Panc1 (cell line): ENCODE data around the gene TULP1. TPM values are rescaled to one million over a fixed set of nuclear protein-coding genes. Genes with fewer than 3 reads are reported as not detected.

Experiments used
- ATAC-seq: fragments of 200-7000 bp; cut with Tn5 transposase; 2 replicates; pipeline ENCODE4 v1.9.1; 2020; ENCODE audit warnings: mild to moderate bottlenecking, moderate library complexity
- BruUV-seq: library from RNA; stranded (reverse); fragments of 400-500 nt; replicated peaks from 2 replicates; lab custom pipeline; 2021; lab: Mats Ljungman, UMichigan
- CTCF ChIA-PET: fragments of 300-600 bp; sonication (Branson Sonifier 250); formaldehyde crosslinking; loops from one replicate; lab custom pipeline; 2022; ENCODE audit warnings: antibody characterized with exemption; lab: Charles Lee
- POLR2A ChIA-PET: fragments of 300-600 bp; sonication (Branson Sonifier 250); formaldehyde crosslinking; loops from one replicate; lab custom pipeline; 2022; ENCODE audit warnings: antibody characterized with exemption; lab: Charles Lee
- DNase-seq: peaks from one replicate; pipeline ENCODE4 v3.0.0-alpha.2; 2010; ENCODE audit warnings: low read depth, low spot score
- H3K27ac ChIP-seq: 2 replicates; pipeline ENCODE4 v1.5.1; 2011; ENCODE audit warnings: mild to moderate bottlenecking, low read length, inconsistent platforms
- H3K27me3 ChIP-seq: fragments of 200-500 bp; sonication (Bioruptor generic); 2 replicates; pipeline ENCODE4 v1.6.0; 2014; ENCODE audit warnings: low read length, inconsistent platforms; ENCODE audit not compliant: control insufficient read depth, insufficient read depth
- H3K36me3 ChIP-seq: fragments of 200-500 bp; sonication (Bioruptor generic); 2 replicates; pipeline ENCODE4 v1.5.1; 2014; ENCODE audit warnings: inconsistent platforms, mild to moderate bottlenecking, low read length, moderate library complexity; ENCODE audit not compliant: control insufficient read depth, insufficient read depth
- H3K4me1 ChIP-seq: 2 replicates; pipeline ENCODE4 v1.5.1; 2011; ENCODE audit warnings: inconsistent platforms, mild to moderate bottlenecking, low read length, moderate library complexity; ENCODE audit not compliant: control insufficient read depth, insufficient read depth
- H3K4me3 ChIP-seq, 2 experiments: 2 replicates each; pipeline ENCODE4 v1.5.1; 2011 to 2012; ENCODE audit warnings: low read depth in 2 of 2, low read length in 2 of 2, mild to moderate bottlenecking in 2 of 2, inconsistent platforms in 1 of 2, moderate library complexity in 1 of 2
- H3K9me3 ChIP-seq: fragments of 200-500 bp; sonication (Bioruptor generic); 2 replicates; pipeline ENCODE4 v1.5.1; 2014; ENCODE audit warnings: low read depth, mild to moderate bottlenecking, inconsistent platforms, low read length, moderate library complexity; ENCODE audit not compliant: control insufficient read depth, insufficient read depth
- POLR2AphosphoS5 ChIP-seq: IDR thresholded peaks from 2 replicates; pipeline ENCODE4 v1.6.1; 2012; ENCODE audit warnings: mild to moderate bottlenecking, low read depth, low read length, moderate library complexity
- SIN3A ChIP-seq: IDR thresholded peaks from 2 replicates; pipeline ENCODE4 v1.6.1; 2012; ENCODE audit warnings: low read depth, mild to moderate bottlenecking, low read length, moderate library complexity, borderline replicate concordance; ENCODE audit not compliant: insufficient read depth
- TCF7L2 ChIP-seq: IDR thresholded peaks from 2 replicates; pipeline ENCODE4 v1.6.1; 2011; ENCODE audit warnings: mild to moderate bottlenecking, low read depth, low read length, inconsistent platforms
- in situ Hi-C: cut with HindIII; loops from 2 replicates; pipeline ENCODE4 v1.10.0; 2016; ENCODE audit warnings: low sequenced_read_pairs, low pct_unique_long_range_greater_than_20kb
- intact Hi-C: fragments of 100-400 bp; cut with micrococcal nuclease; formaldehyde crosslinking; loops from one replicate; pipeline ENCODE4 v1.10.0; 2022; ENCODE audit not compliant: unreplicated experiment
- total RNA-seq: library from RNA; stranded (reverse); gene quantifications from one replicate; pipeline ENCODE4 v1.2.1, GENCODE V29; 2021; ENCODE audit not compliant: unreplicated experiment
- TF ChIP-seq, protein P1 (sequence below), 2 experiments: IDR thresholded peaks; 2 replicates each; pipeline ENCODE4 v1.6.1; 2011 to 2012; ENCODE audit warnings: low read depth in 2 of 2, control low read depth in 1 of 2, low read length in 1 of 2, mild to moderate bottlenecking in 1 of 2, moderate library complexity in 1 of 2; ENCODE audit not compliant: insufficient read depth in 1 of 2
- TF ChIP-seq, protein P2 (sequence below): fragments of 450-650 bp; IDR thresholded peaks from 2 replicates; pipeline ENCODE4 v1.5.1; 2017; ENCODE audit warnings: mild to moderate bottlenecking

The TULP1 gene
- total RNA-seq, 1 experiment from 2014 or later, result not detected

DNA sequence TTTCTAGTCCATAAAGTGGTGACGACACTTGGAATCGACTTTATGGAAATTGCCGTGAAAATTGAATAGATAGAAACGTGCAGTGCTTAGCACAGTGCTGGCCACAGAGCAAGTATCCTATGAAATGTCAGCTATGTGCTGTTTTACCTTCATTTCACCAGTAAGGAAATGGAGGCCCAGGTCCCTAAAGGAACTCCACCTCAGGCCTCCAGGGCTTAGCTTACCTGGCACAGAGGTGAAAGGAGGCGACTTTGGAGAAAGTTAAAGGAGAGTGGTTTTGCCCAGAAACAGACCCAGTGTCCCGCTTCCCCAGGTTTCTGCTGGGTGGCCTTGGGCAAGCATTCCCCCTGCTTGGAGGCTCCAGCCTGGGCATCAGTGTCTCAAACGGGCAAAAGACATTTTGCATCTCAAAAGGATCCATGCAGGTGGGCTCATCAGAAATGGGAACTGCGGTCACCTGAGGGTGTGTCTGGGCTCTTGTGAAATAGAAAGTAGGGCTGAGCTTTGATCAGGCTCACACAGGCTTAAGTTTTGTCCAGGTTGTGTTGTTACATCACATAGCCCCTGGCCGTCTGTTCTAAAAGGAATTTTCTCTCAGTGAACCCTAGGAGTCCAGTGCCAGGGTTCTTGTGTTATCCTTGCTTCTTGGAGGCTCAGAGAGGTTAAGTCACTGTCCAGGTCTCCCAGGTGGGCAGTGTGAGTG lies 6.8 kb upstream of the TULP1 start:
- Histone ChIP-seq H3K4me1 (no peaks in the 10 kb centered on the region), H3K9me3 (no peaks in the 10 kb centered on the region), H3K27me3 (no peaks in the 10 kb centered on the region), H3K4me3 (no peak overlapping the region), H3K27ac (no peak overlapping the region), H3K36me3 (no peaks in the 10 kb centered on the region)
- CTCF ChIA-PET, result no interaction called here
- ATAC-seq, result no peak
- intact Hi-C loops, result no loop called here
- in situ Hi-C loops, result no loop called here
- TF ChIP-seq, protein P1, sequence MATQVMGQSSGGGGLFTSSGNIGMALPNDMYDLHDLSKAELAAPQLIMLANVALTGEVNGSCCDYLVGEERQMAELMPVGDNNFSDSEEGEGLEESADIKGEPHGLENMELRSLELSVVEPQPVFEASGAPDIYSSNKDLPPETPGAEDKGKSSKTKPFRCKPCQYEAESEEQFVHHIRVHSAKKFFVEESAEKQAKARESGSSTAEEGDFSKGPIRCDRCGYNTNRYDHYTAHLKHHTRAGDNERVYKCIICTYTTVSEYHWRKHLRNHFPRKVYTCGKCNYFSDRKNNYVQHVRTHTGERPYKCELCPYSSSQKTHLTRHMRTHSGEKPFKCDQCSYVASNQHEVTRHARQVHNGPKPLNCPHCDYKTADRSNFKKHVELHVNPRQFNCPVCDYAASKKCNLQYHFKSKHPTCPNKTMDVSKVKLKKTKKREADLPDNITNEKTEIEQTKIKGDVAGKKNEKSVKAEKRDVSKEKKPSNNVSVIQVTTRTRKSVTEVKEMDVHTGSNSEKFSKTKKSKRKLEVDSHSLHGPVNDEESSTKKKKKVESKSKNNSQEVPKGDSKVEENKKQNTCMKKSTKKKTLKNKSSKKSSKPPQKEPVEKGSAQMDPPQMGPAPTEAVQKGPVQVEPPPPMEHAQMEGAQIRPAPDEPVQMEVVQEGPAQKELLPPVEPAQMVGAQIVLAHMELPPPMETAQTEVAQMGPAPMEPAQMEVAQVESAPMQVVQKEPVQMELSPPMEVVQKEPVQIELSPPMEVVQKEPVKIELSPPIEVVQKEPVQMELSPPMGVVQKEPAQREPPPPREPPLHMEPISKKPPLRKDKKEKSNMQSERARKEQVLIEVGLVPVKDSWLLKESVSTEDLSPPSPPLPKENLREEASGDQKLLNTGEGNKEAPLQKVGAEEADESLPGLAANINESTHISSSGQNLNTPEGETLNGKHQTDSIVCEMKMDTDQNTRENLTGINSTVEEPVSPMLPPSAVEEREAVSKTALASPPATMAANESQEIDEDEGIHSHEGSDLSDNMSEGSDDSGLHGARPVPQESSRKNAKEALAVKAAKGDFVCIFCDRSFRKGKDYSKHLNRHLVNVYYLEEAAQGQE (IDR thresholded peaks at IDR 0.05; ENCODE audit: insufficient read depth in 1 of 2, low read depth in 2 of 2, low read length in 1 of 2), result no peak
- TF ChIP-seq TCF7L2 (no peak), SIN3A (no peak), POLR2AphosphoS5 (no peak)
- TF ChIP-seq, protein P2, sequence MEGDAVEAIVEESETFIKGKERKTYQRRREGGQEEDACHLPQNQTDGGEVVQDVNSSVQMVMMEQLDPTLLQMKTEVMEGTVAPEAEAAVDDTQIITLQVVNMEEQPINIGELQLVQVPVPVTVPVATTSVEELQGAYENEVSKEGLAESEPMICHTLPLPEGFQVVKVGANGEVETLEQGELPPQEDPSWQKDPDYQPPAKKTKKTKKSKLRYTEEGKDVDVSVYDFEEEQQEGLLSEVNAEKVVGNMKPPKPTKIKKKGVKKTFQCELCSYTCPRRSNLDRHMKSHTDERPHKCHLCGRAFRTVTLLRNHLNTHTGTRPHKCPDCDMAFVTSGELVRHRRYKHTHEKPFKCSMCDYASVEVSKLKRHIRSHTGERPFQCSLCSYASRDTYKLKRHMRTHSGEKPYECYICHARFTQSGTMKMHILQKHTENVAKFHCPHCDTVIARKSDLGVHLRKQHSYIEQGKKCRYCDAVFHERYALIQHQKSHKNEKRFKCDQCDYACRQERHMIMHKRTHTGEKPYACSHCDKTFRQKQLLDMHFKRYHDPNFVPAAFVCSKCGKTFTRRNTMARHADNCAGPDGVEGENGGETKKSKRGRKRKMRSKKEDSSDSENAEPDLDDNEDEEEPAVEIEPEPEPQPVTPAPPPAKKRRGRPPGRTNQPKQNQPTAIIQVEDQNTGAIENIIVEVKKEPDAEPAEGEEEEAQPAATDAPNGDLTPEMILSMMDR, result no peak
- DNase-seq, result no peak
- POLR2A ChIA-PET, result no interaction called here
- no TSS peak for BruUV-seq

DNA sequence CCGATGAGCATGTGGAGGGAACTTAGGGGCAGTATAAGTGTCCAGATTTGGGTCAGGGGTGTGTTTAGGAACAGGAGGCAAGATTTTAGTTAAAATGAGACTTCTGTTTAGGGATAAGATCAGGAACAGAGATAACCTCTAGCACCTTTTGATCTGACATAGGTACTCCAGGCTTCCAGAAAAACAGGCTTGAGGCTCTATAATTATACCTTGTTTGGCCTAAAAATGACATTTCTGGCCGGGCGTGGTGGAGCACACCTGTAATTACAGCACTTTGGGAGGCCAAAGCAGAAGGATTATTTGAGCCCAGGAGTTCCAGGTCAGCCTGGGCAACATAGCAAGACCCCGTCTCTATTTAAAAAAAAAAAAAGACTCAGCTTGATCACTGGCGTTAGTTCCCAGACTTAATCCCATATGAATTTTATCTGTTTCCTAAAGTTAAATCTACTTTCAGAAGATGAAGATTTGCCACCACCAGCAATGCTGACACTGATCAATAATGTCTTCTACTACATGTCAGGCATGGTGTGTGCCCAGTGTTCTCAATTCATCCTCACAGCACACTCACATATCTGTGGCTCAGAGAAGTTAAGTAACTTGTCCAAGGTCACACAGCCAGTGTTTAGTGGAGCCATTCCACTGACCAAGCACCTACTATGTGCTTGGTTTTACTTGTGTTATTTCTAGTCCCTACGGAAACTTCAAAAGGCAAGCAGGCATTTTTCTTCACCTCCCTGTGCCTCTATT lies 6.0 kb upstream of the TULP1 start:
- CTCF ChIA-PET, result no interaction called here

More for the DNA sequence above, 6.0 kb upstream of the TULP1 start:
- Histone ChIP-seq H3K4me3 (no peak overlapping the region), H3K4me1 (no peaks in the 10 kb centered on the region), H3K9me3 (no peaks in the 10 kb centered on the region), H3K27me3 (no peaks in the 10 kb centered on the region), H3K36me3 (no peaks in the 10 kb centered on the region), H3K27ac (no peak overlapping the region)
- POLR2A ChIA-PET, result no interaction called here
- ATAC-seq (no peak), DNase-seq (no peak)
- in situ Hi-C loops, result no loop called here
- TF ChIP-seq SIN3A (no peak), POLR2AphosphoS5 (no peak)
- TF ChIP-seq, protein P2, result no peak
- TF ChIP-seq, protein P1 (IDR thresholded peaks at IDR 0.05; ENCODE audit: insufficient read depth in 1 of 2, low read depth in 2 of 2, low read length in 1 of 2), result no peak
- BruUV-seq, result no TSS peak
- intact Hi-C loops, result no loop called here
